Retinal pigment epithelial cell (primary cell): ENCODE data around the gene KMT2C.
"Not testable (repeated sequence)": the region's sequence is repeated elsewhere in the genome, so short reads cannot be mapped to it uniquely, and the experiment has no call there.

Source experiments
- DNase-seq: peaks from one replicate; pipeline ENCODE4 v3.0.0-alpha.2; 2010; ENCODE audit warnings: low read depth
- H3K4me3 ChIP-seq: 2 replicates; pipeline ENCODE4 v1.5.1; 2011; ENCODE audit warnings: mild to moderate bottlenecking, low read length, control low read depth, moderate library complexity
- CTCF ChIP-seq: conservative IDR thresholded peaks from 2 replicates; pipeline ENCODE4 v1.5.1; 2011; ENCODE audit warnings: low read depth, low read length, control low read depth, inconsistent platforms

KMT2C gene

GRCh38 chr7:152355474-152356057 lies 80.2 kb downstream of the KMT2C start:
- H3K4me3 ChIP-seq = no peak overlapping the region
- no peak for DNase-seq
- no peak for TF ChIP-seq CTCF

- TF ChIP-seq CTCF = no peak
- no peak overlapping the region for H3K4me3 ChIP-seq
- no peak for DNase-seq
Measured at GRCh38 chr7:152354061-152354460, 81.7 kb downstream of the KMT2C start.

- not testable (repeated sequence) for H3K4me3 ChIP-seq, DNase-seq
Measured at GRCh38 chr7:152353281-152353680, 82.5 kb downstream of the KMT2C start.

- not testable (repeated sequence) for H3K4me3 ChIP-seq, DNase-seq
Measured at GRCh38 chr7:152351747-152352146, 84.1 kb downstream of the KMT2C start.

- DNase-seq = no peak
- H3K4me3 ChIP-seq = no peak overlapping the region
- TF ChIP-seq CTCF = no peak
Measured at GRCh38 chr7:152351168-152351567, 84.6 kb downstream of the KMT2C start.

DNA sequence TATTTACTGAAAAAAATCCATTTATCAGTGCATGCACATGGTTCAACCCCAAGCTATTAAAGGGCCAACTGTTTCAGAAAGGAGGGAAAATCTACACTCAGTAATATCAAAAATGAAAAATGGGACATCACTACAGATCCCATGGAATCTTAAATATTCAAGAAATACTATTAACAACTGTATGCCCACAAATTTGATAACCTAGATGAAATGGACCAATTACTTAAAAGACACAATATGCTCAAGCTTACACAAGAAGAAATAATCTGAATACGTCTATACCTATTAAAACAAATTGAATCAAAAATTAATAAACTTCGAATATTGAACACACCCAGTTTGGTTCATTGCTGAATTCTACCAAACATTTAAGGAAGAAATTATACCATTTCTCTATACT lies 87.9 kb downstream of the KMT2C start:
- TF ChIP-seq CTCF = no peak
- DNase-seq = no peak
- H3K4me3 ChIP-seq = no peak overlapping the region

- H3K4me3 ChIP-seq = no peak overlapping the region
- no peak for DNase-seq
- TF ChIP-seq CTCF = no peak
Measured at GRCh38 chr7:152344253-152344652, 91.5 kb downstream of the KMT2C start.

- no peak for DNase-seq
- TF ChIP-seq CTCF = no peak
- H3K4me3 ChIP-seq = no peak overlapping the region
Measured at GRCh38 chr7:152342796-152343195, 93.0 kb downstream of the KMT2C start.
